Ammon's horn (tissue), 1 donor: Measurements from ENCODE around the gene CRYGC.

ENCODE experiments used
- DNase-seq: peaks from one replicate; pipeline ENCODE4 v3.0.0-alpha.2; 2016; ENCODE audit warnings: low spot score

The CRYGC gene

DNA sequence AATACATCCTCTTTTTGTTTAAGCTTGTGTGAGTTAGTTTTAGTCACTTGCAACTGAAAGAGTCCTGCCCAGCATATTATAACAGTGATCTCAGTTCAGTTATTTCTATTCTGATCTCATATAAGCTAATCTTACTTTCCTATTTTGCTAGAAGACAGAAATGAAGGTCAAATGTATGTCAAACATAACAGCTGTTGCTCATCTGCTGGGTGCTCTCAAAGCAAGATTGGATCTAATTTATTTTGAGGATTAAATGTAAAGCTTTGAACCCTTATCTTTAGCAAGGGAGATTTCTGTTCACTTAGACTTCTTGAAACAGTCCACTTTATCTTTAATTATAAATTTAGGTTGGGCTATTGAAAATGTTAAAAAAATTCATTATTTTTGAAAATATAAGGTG is 36.5 kb downstream of the CRYGC start:
- no peak for DNase-seq

DNA sequence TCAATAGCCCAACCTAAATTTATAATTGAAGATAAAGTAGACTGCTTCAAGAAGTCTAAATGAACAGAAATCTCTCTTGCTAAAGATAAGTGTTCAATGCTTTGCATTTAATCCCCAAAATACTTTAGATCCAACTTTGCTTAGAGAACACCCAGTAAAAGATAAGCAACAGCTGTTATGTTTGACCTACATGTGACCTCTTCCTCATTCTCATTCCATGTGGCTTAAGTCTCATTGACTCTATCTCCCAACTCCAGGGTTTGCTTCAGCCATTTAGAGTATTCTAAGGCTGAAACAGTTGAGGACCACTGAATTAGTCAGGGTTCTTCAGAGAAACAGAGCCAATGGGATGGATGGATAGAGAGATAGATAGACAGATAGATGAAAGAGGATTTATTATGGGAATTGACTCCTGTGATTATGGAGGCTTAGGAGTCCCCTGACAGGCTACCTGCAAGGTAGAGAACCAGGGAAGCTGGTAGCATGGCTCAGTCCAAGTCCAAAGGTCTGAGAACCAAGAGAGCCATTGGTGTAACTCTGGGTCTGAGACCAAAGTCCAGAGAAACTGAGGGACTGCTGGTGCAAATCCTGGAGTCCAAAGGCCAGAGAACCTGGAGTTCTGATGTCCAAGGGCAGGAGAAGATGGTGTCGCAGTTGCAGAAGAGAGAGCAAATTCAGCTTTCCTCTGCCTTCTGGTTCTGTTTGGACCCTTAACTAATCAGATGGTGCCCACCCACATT is 37.4 kb downstream of the CRYGC start:
- no peak for DNase-seq

DNA sequence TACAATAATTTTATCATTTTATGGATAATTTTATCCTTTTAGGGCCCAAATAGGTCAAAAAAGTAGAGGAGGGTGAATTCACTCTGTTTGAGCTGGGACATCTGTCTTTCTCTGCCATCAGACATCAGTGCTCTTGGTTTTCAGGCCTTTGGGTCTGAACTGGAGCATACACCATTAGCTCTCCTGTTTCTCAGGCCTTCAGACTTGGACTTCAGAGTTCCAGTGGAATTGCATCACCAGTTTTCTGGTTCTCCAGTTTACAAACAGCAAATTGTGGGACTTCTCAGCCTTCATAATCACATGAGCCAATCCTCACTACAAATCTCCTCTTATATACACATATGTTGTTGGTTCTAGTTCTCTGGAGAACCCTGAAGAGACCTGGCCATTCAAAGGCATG is 39.2 kb downstream of the CRYGC start:
- DNase-seq: no peak

DNA sequence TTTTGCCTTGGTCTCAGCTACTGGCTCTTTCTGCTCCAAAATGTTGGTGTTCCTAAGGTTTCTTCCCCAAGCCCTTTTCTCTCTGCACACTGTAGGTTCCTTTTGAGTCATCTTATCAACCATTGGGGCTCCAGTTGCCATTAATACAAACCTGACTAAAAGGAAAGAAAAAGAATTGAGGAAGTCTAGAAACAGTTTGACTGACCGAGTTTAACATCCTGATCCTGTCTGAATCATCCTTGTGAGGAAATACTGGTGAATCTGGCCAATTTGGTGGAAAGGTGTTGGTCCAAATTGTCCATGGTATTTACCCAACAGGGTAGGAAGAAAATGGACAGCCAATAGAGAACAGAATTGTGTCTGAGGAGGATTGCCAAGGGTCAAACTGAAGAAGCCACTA is 43.6 kb downstream of the CRYGC start:
- DNase-seq: no peak

DNA sequence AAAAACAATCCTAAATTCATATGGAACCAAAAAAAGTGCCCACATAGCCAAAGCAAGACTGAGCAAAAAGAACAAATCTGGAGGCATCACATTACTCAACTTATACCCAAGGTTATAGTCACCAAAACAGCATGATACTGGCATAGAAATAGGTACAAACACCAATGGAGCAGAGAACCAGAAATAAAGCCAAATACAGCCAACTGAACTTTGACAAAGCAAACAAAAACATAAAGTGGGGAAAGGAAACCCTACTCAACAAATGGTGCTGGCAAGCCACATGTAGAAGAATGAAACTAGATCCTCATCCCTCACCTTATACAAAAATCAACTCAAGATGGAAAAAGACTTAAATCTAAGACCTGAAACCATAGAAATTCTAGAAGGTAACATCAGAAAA is 45.8 kb downstream of the CRYGC start:
- no peak for DNase-seq
